HepG2 (cell line): ENCODE results near the gene GRID1. TPM values are rescaled to one million over a fixed set of nuclear protein-coding genes. Genes with fewer than 3 reads are reported as not detected.

Source experiments
- ATAC-seq: fragments of 200-7000 bp; cut with Tn5 transposase; 3 replicates; pipeline ENCODE4 v1.9.1; 2020; ENCODE audit warnings: mild to moderate bottlenecking, moderate library complexity
- BruUV-seq: library from RNA; stranded (reverse); fragments of 400-500 nt; replicated peaks from 2 replicates; lab custom pipeline; 2021; lab: Mats Ljungman, UMichigan
- CTCF ChIA-PET: fragments of 300-600 bp; formaldehyde crosslinking; extraction: SDS; loops from one replicate; lab custom pipeline; 2021; ENCODE audit warnings: low total read pairs, inconsistent platforms, low intra/inter-chr PET ratio; lab: Yijun Ruan, JAX
- POLR2A ChIA-PET: fragments of 350-600 bp; sonication (Branson Sonifier 250); formaldehyde crosslinking; loops from one replicate; lab custom pipeline; 2020; ENCODE audit warnings: antibody characterized with exemption, inconsistent platforms; lab: Yijun Ruan, JAX
- DNase-seq: peaks from one replicate; pipeline ENCODE4 v3.0.0-alpha.2; 2015; ENCODE audit warnings: low spot score
- FAIRE-seq: peaks from 3 replicates; lab custom pipeline; 2011; peaks lifted over from hg19 to GRCh38; lab: Jason Lieb, UNC
- H2AFZ ChIP-seq: one replicate; pipeline ENCODE4 v1.6.1; 2011; ENCODE audit warnings: low read length, inconsistent platforms
- H3K27ac ChIP-seq: fragments of 300-600 bp; 3 replicates; pipeline ENCODE4 v1.8.0; 2011; ENCODE audit warnings: mixed run types, mild to moderate bottlenecking, mixed read lengths, low read length, inconsistent platforms; ENCODE audit not compliant: insufficient read depth; ENCODE audit errors: extremely low read length
- H3K27me3 ChIP-seq, 2 experiments: fragments of 200-600 bp in 1 of 2; 2 replicates in 1 of 2; 3 replicates in 1 of 2; pipeline versions ENCODE4 v1.6.0 to v1.8.0; 2011; ENCODE audit warnings: low read length in 2 of 2, mild to moderate bottlenecking in 2 of 2, moderate library complexity in 2 of 2, inconsistent platforms in 1 of 2; ENCODE audit not compliant: insufficient read depth in 2 of 2, control insufficient read depth in 1 of 2
- H3K36me3 ChIP-seq, 2 experiments: fragments of 200-600 bp in 1 of 2; replicated peaks in 1 of 2; 2 replicates in 1 of 2; 3 replicates in 1 of 2; pipeline versions ENCODE4 v1.5.1 to v1.8.0; 2011; ENCODE audit warnings: low read length in 2 of 2, inconsistent platforms in 1 of 2; ENCODE audit not compliant: insufficient read depth in 2 of 2, control insufficient read depth in 1 of 2
- H3K4me1 ChIP-seq: 2 replicates; pipeline ENCODE4 v1.5.1; 2012; ENCODE audit warnings: low read length, inconsistent platforms; ENCODE audit not compliant: insufficient read depth
- H3K4me2 ChIP-seq: 2 replicates; pipeline ENCODE4 v1.6.0; 2011; ENCODE audit warnings: low read depth, low read length, inconsistent platforms
- H3K4me3 ChIP-seq, 3 experiments: fragments of 200-600 bp in 1 of 3; sonication (generic), shearing (Covaris generic) in 1 of 3; replicated peaks in 1 of 3; 2 replicates each; pipeline ENCODE4 v1.5.1; 2011 to 2016; ENCODE audit warnings: low read length in 3 of 3, inconsistent platforms in 2 of 3, low read depth in 2 of 3, mild to moderate bottlenecking in 2 of 3, control low read depth in 1 of 3, mixed read lengths in 1 of 3; ENCODE audit not compliant: insufficient read depth in 1 of 3
- H3K79me2 ChIP-seq: one replicate; pipeline ENCODE4 v1.6.1; 2011; ENCODE audit warnings: low read length, inconsistent platforms; ENCODE audit not compliant: insufficient read depth
- H3K9ac ChIP-seq: 2 replicates; pipeline ENCODE4 v1.6.0; 2011; ENCODE audit warnings: mild to moderate bottlenecking, low read depth, low read length, inconsistent platforms; ENCODE audit not compliant: insufficient read depth
- H3K9me3 ChIP-seq: 2 replicates; pipeline ENCODE4 v1.5.1; 2012; ENCODE audit warnings: mild to moderate bottlenecking, low read length
- H4K20me1 ChIP-seq: 2 replicates; pipeline ENCODE4 v1.6.0; 2011; ENCODE audit warnings: inconsistent platforms, mild to moderate bottlenecking, low read length, moderate library complexity; ENCODE audit not compliant: insufficient read depth
- HNF4A ChIP-seq: sonication (generic); formaldehyde crosslinking; IDR thresholded peaks from 2 replicates; pipeline ENCODE4 v1.4.0; 2020; ENCODE audit warnings: missing genetic modification reagents
- PTBP1 ChIP-seq: fragments of 200-400 bp; formaldehyde crosslinking; IDR thresholded peaks from 2 replicates; pipeline ENCODE4 v1.6.1; 2018; ENCODE audit warnings: low read length, low read depth; ENCODE audit not compliant: poor library complexity, severe bottlenecking
- SP4 ChIP-seq: sonication (generic); formaldehyde crosslinking; IDR thresholded peaks from 2 replicates; pipeline ENCODE4 v1.8.1; 2023; ENCODE audit warnings: mild to moderate bottlenecking, missing genetic modification reagents
- SRSF4 ChIP-seq: fragments of 200-400 bp; formaldehyde crosslinking; IDR thresholded peaks from one replicate; pipeline ENCODE4 v1.6.1; 2018; ENCODE audit warnings: mild to moderate bottlenecking, low read depth, low read length, moderate library complexity; ENCODE audit not compliant: poor library complexity, severe bottlenecking
- ZBTB8A ChIP-seq: sonication (generic); formaldehyde crosslinking; IDR thresholded peaks from 2 replicates; pipeline ENCODE4 v1.4.0; 2020; ENCODE audit warnings: mild to moderate bottlenecking, low read depth, missing genetic modification reagents, borderline replicate concordance
- ZFP90 ChIP-seq: sonication (generic); formaldehyde crosslinking; IDR thresholded peaks from 2 replicates; pipeline ENCODE4 v1.8.0; 2022; ENCODE audit warnings: missing genetic modification reagents, mild to moderate bottlenecking, inconsistent platforms, borderline replicate concordance
- ZNF446 ChIP-seq: sonication (generic); formaldehyde crosslinking; IDR thresholded peaks from 2 replicates; pipeline ENCODE4 v1.5.0; 2020; ENCODE audit warnings: mild to moderate bottlenecking, missing genetic modification reagents
- ZNF670 ChIP-seq: sonication (generic); formaldehyde crosslinking; IDR thresholded peaks from 2 replicates; pipeline ENCODE4 v1.8.0; 2022; ENCODE audit warnings: mild to moderate bottlenecking, missing genetic modification reagents, borderline replicate concordance
- ZNF792 ChIP-seq: IDR thresholded peaks from 2 replicates; pipeline ENCODE4 v1.6.1; 2016
- WGBS: methylation state at CpG from one replicate; pipeline ENCODE4 v1.1.6; 2017; ENCODE audit warnings: low lambda C conversion rate; 5-methylcytosine and 5-hydroxymethylcytosine counted together
- in situ Hi-C: cut with HindIII; loops from 2 replicates; pipeline ENCODE4 v1.10.0; 2017; ENCODE audit warnings: low pct_unique_long_range_greater_than_20kb; ENCODE audit not compliant: extremely low pct_ligation_motif_present
- intact Hi-C: fragments of 100-400 bp; cut with micrococcal nuclease; formaldehyde crosslinking; loops from one replicate; pipeline ENCODE4 v1.10.0; 2022; ENCODE audit not compliant: unreplicated experiment
- polyA plus RNA-seq, 8 experiments: library from polyadenylated mRNA; depleted of rRNA in 3 of 8; stranded (reverse) in 7 of 8; unstranded in 1 of 8; fragments of >200 nt; fragmentation: Illumina TruSeq in 4 of 8; extraction: Trizol in 4 of 8; gene quantifications; 2 replicates each; pipeline versions ENCODE4 v1.2.1 to v1.2.3, GENCODE V29; 2011 to 2016; ENCODE audit warnings: low read depth in 4 of 8, missing spikeins in 1 of 8, mixed read lengths in 1 of 8; ENCODE audit not compliant: insufficient read depth in 1 of 8
- total RNA-seq, 5 experiments: library from RNA; depleted of rRNA; stranded (reverse); fragments of >200 nt; fragmentation: Illumina TruSeq; extraction: Trizol; gene quantifications; 2 replicates each; pipeline ENCODE4 v1.2.3, GENCODE V29; 2016; ENCODE audit warnings: low read depth in 1 of 5
- TF ChIP-seq, protein P1 (sequence below): sonication (generic); formaldehyde crosslinking; IDR thresholded peaks from 2 replicates; pipeline ENCODE4 v1.5.0; 2020; ENCODE audit warnings: missing genetic modification reagents
- TF ChIP-seq, protein P2 (sequence below): sonication (generic); formaldehyde crosslinking; conservative IDR thresholded peaks from 2 replicates; pipeline ENCODE4 v1.4.0; 2020; ENCODE audit warnings: mild to moderate bottlenecking, missing genetic modification reagents, moderate library complexity
- TF ChIP-seq, protein P3 (sequence below), 2 experiments: sonication (generic) in 1 of 2; formaldehyde crosslinking in 1 of 2; IDR thresholded peaks; 2 replicates each; pipeline versions ENCODE4 v1.4.0 to v1.6.1; 2016 to 2020; ENCODE audit warnings: borderline replicate concordance in 1 of 2, low read depth in 1 of 2, mild to moderate bottlenecking in 1 of 2, missing genetic modification reagents in 1 of 2
- TF ChIP-seq, protein P4 (sequence below): sonication (generic); formaldehyde crosslinking; IDR thresholded peaks from 2 replicates; pipeline ENCODE4 v1.4.0; 2020; ENCODE audit warnings: mild to moderate bottlenecking, missing genetic modification reagents

The GRID1 gene
- total and polyA plus RNA-seq, 2 of the 13 experiments (the other 11 are each of a cell fraction or from before 2014, with no cell fraction given), result 0.05 TPM; not detected in 1

DNA sequence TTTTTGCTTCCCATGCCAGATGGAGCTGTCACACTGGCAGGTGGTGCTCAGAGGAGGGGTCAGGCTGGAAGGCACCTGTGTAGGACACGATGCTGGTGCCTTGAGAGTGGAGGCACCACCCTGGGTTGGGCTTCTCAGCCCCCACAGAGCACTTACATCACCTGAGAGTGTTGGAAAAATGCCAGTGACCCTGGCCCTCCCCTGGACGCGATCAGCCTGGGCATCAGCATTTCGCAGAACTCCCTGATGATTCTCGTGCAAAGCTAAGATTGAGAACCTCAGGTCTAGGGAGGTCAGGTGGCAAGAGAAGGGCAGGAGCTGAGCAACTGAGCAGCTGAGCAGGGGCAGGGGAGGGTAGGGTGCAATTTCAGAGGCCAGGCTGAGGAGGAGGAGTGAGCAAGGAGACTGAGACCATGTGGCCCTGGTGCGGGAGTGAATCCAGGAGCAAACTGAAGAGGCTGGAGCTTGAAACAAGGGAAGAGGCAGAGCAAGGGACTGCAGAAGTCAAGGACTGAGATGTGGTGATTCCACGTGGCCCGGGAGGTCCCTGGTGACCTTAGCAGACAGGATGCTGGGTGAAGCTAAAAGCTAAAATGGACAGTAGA is 24.7 kb upstream of the GRID1 start:
- in situ Hi-C loops, result no loop called here
- Histone ChIP-seq H3K9me3 (no peaks in the 10 kb centered on the region), H3K79me2 (no peaks in the 10 kb centered on the region), H3K27me3 (peaks cover 5 to 38% of the 10 kb centered on the region in 2 experiments; a peak in 3 of 5 replicates), H2AFZ (no peak overlapping the region), H3K36me3 (no peaks in the 10 kb centered on the region), H3K4me1 (peaks cover 12% of the 10 kb centered on the region), H4K20me1 (no peaks in the 10 kb centered on the region), H3K9ac (no peak overlapping the region), H3K27ac (no peak overlapping the region), H3K4me2 (no peak overlapping the region), H3K4me3 (no peak overlapping the region)
- intact Hi-C loops, result no loop called here
- DNase-seq, result no peak
- CTCF ChIA-PET, result no interaction called here
- BruUV-seq, result no TSS peak
- ATAC-seq, result no peak
- FAIRE-seq, result no peak
- POLR2A ChIA-PET, result interaction anchor here (1.9 kb wide), 1 partner anchor 9 kb away, joined by 6 read pairs; no protein-coding TSS in a partner anchor
- 31% methylated on average over 8 of the region's 8 CpGs for WGBS
- no peak for TF ChIP-seq ZBTB8A (CRISPR knock-in tag)
- no peak for TF ChIP-seq SP4 (CRISPR knock-in tag)
- no peak for TF ChIP-seq ZNF446 (CRISPR knock-in tag)
- no peak for TF ChIP-seq ZNF792
- TF ChIP-seq, protein P1, sequence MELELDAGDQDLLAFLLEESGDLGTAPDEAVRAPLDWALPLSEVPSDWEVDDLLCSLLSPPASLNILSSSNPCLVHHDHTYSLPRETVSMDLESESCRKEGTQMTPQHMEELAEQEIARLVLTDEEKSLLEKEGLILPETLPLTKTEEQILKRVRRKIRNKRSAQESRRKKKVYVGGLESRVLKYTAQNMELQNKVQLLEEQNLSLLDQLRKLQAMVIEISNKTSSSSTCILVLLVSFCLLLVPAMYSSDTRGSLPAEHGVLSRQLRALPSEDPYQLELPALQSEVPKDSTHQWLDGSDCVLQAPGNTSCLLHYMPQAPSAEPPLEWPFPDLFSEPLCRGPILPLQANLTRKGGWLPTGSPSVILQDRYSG (CRISPR knock-in tag), result no peak
- TF ChIP-seq PTBP1, result no peak
- TF ChIP-seq, protein P2, sequence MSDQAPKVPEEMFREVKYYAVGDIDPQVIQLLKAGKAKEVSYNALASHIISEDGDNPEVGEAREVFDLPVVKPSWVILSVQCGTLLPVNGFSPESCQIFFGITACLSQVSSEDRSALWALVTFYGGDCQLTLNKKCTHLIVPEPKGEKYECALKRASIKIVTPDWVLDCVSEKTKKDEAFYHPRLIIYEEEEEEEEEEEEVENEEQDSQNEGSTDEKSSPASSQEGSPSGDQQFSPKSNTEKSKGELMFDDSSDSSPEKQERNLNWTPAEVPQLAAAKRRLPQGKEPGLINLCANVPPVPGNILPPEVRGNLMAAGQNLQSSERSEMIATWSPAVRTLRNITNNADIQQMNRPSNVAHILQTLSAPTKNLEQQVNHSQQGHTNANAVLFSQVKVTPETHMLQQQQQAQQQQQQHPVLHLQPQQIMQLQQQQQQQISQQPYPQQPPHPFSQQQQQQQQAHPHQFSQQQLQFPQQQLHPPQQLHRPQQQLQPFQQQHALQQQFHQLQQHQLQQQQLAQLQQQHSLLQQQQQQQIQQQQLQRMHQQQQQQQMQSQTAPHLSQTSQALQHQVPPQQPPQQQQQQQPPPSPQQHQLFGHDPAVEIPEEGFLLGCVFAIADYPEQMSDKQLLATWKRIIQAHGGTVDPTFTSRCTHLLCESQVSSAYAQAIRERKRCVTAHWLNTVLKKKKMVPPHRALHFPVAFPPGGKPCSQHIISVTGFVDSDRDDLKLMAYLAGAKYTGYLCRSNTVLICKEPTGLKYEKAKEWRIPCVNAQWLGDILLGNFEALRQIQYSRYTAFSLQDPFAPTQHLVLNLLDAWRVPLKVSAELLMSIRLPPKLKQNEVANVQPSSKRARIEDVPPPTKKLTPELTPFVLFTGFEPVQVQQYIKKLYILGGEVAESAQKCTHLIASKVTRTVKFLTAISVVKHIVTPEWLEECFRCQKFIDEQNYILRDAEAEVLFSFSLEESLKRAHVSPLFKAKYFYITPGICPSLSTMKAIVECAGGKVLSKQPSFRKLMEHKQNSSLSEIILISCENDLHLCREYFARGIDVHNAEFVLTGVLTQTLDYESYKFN, result no peak
- TF ChIP-seq ZFP90 (CRISPR knock-in tag), result no peak
- TF ChIP-seq, protein P3, sequence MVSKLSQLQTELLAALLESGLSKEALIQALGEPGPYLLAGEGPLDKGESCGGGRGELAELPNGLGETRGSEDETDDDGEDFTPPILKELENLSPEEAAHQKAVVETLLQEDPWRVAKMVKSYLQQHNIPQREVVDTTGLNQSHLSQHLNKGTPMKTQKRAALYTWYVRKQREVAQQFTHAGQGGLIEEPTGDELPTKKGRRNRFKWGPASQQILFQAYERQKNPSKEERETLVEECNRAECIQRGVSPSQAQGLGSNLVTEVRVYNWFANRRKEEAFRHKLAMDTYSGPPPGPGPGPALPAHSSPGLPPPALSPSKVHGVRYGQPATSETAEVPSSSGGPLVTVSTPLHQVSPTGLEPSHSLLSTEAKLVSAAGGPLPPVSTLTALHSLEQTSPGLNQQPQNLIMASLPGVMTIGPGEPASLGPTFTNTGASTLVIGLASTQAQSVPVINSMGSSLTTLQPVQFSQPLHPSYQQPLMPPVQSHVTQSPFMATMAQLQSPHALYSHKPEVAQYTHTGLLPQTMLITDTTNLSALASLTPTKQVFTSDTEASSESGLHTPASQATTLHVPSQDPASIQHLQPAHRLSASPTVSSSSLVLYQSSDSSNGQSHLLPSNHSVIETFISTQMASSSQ (IDR thresholded peaks at IDR 0.05; ENCODE audit: low read depth), result no peak
- TF ChIP-seq, protein P3 (CRISPR knock-in tag; IDR thresholded peaks at IDR 0.05; ENCODE audit: borderline replicate concordance), result no peak
- no peak for TF ChIP-seq HNF4A
- TF ChIP-seq SRSF4, result no peak
- no peak for TF ChIP-seq ZNF670 (CRISPR knock-in tag)
- TF ChIP-seq, protein P4, sequence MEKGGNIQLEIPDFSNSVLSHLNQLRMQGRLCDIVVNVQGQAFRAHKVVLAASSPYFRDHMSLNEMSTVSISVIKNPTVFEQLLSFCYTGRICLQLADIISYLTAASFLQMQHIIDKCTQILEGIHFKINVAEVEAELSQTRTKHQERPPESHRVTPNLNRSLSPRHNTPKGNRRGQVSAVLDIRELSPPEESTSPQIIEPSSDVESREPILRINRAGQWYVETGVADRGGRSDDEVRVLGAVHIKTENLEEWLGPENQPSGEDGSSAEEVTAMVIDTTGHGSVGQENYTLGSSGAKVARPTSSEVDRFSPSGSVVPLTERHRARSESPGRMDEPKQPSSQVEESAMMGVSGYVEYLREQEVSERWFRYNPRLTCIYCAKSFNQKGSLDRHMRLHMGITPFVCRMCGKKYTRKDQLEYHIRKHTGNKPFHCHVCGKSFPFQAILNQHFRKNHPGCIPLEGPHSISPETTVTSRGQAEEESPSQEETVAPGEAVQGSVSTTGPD (CRISPR knock-in tag), result no peak
